ENCODE measurements around the gene LRRC2. TPM values are rescaled to one million over a fixed set of nuclear protein-coding genes. Genes with fewer than 3 reads are reported as not detected.

Gene LRRC2
- total RNA-seq, 1 donor = 2.2 TPM

DNA sequence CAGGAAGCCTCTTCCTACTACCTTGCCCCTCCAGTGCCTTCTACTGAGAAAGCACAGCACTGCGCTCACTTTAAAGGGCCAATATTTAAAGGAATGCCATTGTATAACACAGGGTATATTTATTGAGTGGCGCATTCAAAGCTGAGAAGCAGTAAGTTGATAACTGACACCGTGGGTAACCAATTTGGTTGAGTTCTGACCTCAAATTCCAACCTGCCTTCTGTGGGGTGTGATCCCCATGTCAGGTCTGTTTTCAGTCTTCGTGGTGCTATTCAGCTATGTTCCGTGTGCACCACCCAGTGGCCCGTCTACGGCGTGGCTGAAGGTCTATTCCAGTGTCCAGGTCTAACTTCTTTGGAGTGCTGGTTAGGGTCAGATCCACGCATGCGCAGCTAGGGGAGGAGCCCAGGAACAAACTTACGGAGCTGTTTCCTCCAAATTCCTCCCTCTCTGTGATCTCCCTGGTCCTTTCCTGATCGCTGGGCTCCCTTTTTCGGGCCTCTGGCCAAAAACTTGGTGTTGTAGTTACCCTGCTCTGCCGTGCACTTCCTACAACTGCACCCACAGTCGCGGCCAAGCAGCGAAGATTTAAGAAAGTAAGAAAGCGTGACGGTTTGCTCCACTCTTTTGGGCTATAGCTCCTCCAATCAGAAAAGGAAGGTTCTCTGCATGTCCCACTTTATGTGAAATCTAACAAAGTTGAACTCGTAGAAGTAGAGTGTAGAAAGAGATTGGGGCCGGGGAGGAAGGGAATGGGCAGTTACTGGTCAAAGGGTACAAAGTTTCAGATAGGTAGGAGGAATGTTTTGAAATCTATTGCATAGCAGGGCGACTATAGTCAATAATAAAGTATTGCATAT, 7.7 kb downstream of the LRRC2 start:
- DNase-seq (ENCODE audit: low read depth) = peak; percentile 90
- H3K4me3 ChIP-seq (ENCODE audit: low read depth, low read length) = peak overlapping the region; percentile 57
- TF ChIP-seq, protein P1, sequence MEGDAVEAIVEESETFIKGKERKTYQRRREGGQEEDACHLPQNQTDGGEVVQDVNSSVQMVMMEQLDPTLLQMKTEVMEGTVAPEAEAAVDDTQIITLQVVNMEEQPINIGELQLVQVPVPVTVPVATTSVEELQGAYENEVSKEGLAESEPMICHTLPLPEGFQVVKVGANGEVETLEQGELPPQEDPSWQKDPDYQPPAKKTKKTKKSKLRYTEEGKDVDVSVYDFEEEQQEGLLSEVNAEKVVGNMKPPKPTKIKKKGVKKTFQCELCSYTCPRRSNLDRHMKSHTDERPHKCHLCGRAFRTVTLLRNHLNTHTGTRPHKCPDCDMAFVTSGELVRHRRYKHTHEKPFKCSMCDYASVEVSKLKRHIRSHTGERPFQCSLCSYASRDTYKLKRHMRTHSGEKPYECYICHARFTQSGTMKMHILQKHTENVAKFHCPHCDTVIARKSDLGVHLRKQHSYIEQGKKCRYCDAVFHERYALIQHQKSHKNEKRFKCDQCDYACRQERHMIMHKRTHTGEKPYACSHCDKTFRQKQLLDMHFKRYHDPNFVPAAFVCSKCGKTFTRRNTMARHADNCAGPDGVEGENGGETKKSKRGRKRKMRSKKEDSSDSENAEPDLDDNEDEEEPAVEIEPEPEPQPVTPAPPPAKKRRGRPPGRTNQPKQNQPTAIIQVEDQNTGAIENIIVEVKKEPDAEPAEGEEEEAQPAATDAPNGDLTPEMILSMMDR (IDR thresholded peaks at IDR 0.05; ENCODE audit: insufficient read depth, low read depth, low read length) = peak; percentile 74

DNA sequence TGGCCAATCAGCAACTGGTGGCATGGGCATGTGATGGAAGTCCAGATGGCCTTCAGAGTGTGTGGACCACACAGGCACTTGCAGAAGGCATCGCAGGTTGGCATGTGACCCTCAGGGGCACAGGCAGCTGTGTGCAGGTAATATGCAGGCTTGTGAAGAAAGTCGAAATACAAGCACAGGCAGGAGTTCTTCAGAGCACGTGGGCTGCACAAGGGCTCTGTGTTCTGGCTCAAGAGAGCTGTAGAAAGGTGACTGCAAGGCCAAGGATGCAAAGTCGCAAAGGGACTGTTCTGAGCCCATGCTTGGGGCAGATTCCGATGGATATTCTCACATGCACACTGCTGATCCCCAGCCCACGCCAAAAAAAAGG, 8.3 kb downstream of the LRRC2 start:
- no peak for DNase-seq (ENCODE audit: low read depth)
- TF ChIP-seq, protein P1 (IDR thresholded peaks at IDR 0.05; ENCODE audit: insufficient read depth, low read depth, low read length) = no peak
- H3K4me3 ChIP-seq (ENCODE audit: low read depth, low read length) = no peak overlapping the region

DNA sequence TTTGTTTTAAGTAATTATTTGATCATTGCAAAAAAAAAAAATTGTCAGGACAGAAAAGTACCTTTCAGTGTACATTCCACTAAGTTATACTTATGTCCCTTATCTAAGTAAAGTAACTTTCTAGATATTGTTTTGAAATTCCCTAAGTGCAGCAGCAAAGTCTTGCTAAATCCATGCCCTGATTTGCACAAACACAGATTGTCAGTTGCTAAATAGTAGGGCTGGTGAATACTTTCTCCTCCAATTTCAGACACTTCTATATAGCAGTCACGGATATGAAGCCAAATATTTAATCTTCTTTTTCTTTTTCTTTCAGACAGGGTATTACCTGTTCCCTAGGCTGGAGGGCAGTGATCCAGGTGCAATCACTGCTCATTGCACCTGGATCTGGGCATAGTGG, 12.9 kb downstream of the LRRC2 start:
- peak; percentile 36 for DNase-seq (ENCODE audit: low read depth)
- TF ChIP-seq, protein P1 (IDR thresholded peaks at IDR 0.05; ENCODE audit: insufficient read depth, low read depth, low read length) = no peak
- H3K4me3 ChIP-seq (ENCODE audit: low read depth, low read length) = no peak overlapping the region

DNA sequence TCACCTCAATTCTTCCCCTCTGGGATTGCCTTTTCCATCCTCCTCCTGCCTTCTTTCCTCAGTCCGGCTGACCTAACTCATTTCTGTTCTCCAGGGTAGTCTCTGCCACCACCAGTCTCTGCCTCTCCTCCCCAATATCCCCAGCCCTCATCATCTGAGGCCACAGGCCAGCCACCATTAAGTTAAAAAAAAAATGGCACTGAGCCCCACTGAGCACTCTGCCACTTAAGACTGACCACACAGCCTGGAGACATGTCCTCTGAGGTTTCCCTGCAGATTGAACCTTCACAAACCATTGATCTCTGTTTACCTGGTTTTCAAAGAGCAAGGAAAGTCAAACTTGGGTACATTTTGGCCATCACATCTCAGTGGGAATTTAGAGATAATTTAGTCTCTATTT, 13.6 kb downstream of the LRRC2 start:
- no peak overlapping the region for H3K4me3 ChIP-seq (ENCODE audit: low read depth, low read length)
- TF ChIP-seq, protein P1 (IDR thresholded peaks at IDR 0.05; ENCODE audit: insufficient read depth, low read depth, low read length) = no peak
- DNase-seq (ENCODE audit: low read depth) = no peak

DNA sequence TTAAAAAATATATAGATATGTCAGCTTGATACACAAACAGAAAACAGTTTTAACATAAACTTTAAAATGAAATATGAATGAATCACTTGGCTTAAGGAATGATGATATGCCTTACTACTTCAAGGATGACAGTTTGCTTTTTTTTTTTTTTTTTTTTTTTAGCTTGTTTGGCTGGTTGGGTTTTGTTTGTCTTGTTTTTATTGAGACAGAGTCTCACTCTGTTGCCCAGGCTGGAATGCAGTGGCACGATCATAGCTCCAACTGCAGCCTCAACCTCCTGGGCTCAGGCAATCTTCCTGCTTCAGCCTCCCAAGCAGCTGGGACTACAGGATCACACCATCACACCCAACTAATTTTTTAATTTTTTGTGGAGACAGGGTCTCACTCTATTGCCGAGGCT, 14.5 kb downstream of the LRRC2 start:
- TF ChIP-seq, protein P1 (IDR thresholded peaks at IDR 0.05; ENCODE audit: insufficient read depth, low read depth, low read length) = no peak
- DNase-seq (ENCODE audit: low read depth) = no peak
- no peak overlapping the region for H3K4me3 ChIP-seq (ENCODE audit: low read depth, low read length)

DNA sequence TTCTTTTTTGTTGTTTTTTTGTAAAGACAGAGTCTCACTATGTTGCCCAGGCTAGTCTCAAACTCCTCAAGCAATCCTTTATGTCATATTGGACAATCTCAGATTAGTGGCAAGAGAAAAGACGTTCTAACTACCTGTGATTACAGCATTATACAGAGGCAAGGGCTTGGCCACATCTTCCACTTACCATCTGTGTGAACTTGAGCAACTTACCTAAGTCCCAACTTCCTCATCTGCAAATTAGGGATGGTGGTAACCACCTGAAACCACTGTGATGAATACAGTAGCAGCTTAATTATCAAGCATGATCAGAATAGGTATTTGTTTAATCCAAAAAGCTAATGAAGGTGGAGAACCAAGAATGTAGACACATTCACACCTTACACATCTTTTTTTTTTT, 16.1 kb downstream of the LRRC2 start:
- H3K4me3 ChIP-seq (ENCODE audit: low read depth, low read length) = no peak overlapping the region
- TF ChIP-seq, protein P1 (IDR thresholded peaks at IDR 0.05; ENCODE audit: insufficient read depth, low read depth, low read length) = no peak
- no peak for DNase-seq (ENCODE audit: low read depth)

Measured in fibroblast of villous mesenchyme (primary cell).